WI38 (cell line): ENCODE results near the gene LRCH1.

Experiments
- H3K4me3 ChIP-seq: 2 replicates; pipeline ENCODE4 v1.5.1; 2011; ENCODE audit warnings: low read depth, mild to moderate bottlenecking, control low read depth, low read length
- CTCF ChIP-seq: IDR thresholded peaks from 2 replicates; pipeline ENCODE4 v1.5.1; 2012; ENCODE audit warnings: low read depth, mild to moderate bottlenecking, control low read depth, low read length

The LRCH1 gene

GRCh38 chr13:46659413-46660065 is 106.6 kb downstream of the LRCH1 start:
- no peak overlapping the region for H3K4me3 ChIP-seq
- no peak for TF ChIP-seq CTCF

GRCh38 chr13:46660416-46660815 is 107.4 kb downstream of the LRCH1 start:
- no peak for TF ChIP-seq CTCF
- H3K4me3 ChIP-seq, result no peak overlapping the region

- H3K4me3 ChIP-seq, result no peak overlapping the region
- no peak for TF ChIP-seq CTCF
Measured at GRCh38 chr13:46660857-46661256, 107.9 kb downstream of the LRCH1 start.

GRCh38 chr13:46662690-46663089 is 109.7 kb downstream of the LRCH1 start:
- no peak overlapping the region for H3K4me3 ChIP-seq
- TF ChIP-seq CTCF, result no peak

- no peak for TF ChIP-seq CTCF
- H3K4me3 ChIP-seq, result no peak overlapping the region
Measured at GRCh38 chr13:46663206-46664037, 110.5 kb downstream of the LRCH1 start.

GRCh38 chr13:46664195-46664594 is 111.2 kb downstream of the LRCH1 start:
- no peak overlapping the region for H3K4me3 ChIP-seq
- no peak for TF ChIP-seq CTCF

GRCh38 chr13:46665248-46665632 is 112.3 kb downstream of the LRCH1 start:
- H3K4me3 ChIP-seq, result no peak overlapping the region
- no peak for TF ChIP-seq CTCF
